Measurements from ENCODE around the gene JPH4. TPM values are rescaled to one million over a fixed set of nuclear protein-coding genes. Genes with fewer than 3 reads are reported as not detected.

The JPH4 gene
- total RNA-seq, 2 donors from 2014 or later: 0.52 to 0.99 TPM

GRCh38 chr14:23518709-23519108 is 59.9 kb downstream of the JPH4 start:
- no peak for DNase-seq
- H3K27ac ChIP-seq: no peak overlapping the region

More at GRCh38 chr14:23518709-23519108, 59.9 kb downstream of the JPH4 start:
- intact Hi-C loops (cut with DNase I): no loop called here
- Histone ChIP-seq H3K27me3 (no peaks in the 10 kb centered on the region), H3K36me3 (replicated peaks in 1 of 2; ENCODE audit: insufficient read depth in 1 of 2, low read depth in 2 of 2) (no peaks in the 10 kb centered on the region), H3K4me1 (no peaks in the 10 kb centered on the region), H3K4me3 (no peak overlapping the region), H3K9me3 (no peaks in the 10 kb centered on the region)
- ATAC-seq: no peak
- 79 to 88% methylated on average over 4 of the region's 4 CpGs for WGBS, 2 donors
- TF ChIP-seq POLR2A (IDR thresholded peaks at IDR 0.05) (no peak), CTCF (IDR thresholded peaks at IDR 0.05) (no peak)

Other genes starting within 250 kb of the JPH4 start
- gene SLC22A17, start 225.9 kb downstream of the JPH4 start, total RNA-seq: 10 to 100 TPM; 20.8 to 36.6 TPM
- 1 to 10 TPM in 1 of 2 donors, under 1 TPM in 1; 0.99 to 1.3 TPM for gene EFS, start 213.6 kb downstream of the JPH4 start, total RNA-seq
- not detected for gene IL25, start 206.0 kb downstream of the JPH4 start, total RNA-seq
- not detected for gene CMTM5, start 201.7 kb downstream of the JPH4 start, total RNA-seq
- gene MYH6, start 170.5 kb downstream of the JPH4 start, total RNA-seq: 1 to 10 TPM in 1 of 2 donors, under 1 TPM in 1; 0.26 to 1.6 TPM
- 1 to 10 TPM in 1 of 2 donors, under 1 TPM in 1; 0.52 to 2.0 TPM for gene MYH7, start 143.1 kb downstream of the JPH4 start, total RNA-seq
- 10 to 100 TPM; 29.0 to 31.6 TPM for gene NGDN, start 109.1 kb downstream of the JPH4 start, total RNA-seq
- 1 to 10 TPM in 1 of 2 donors, under 1 TPM in 1; 0.33 to 1.6 TPM for gene ZFHX2, start 27.0 kb downstream of the JPH4 start, total RNA-seq
- 10 to 100 TPM; 11.7 to 43.2 TPM for gene THTPA, start 22.5 kb downstream of the JPH4 start, total RNA-seq
- gene AP1G2, start 11.0 kb downstream of the JPH4 start, total RNA-seq: 100 to 1,000 TPM; 150 to 237 TPM
- gene DHRS2, start 57.6 kb upstream of the JPH4 start, total RNA-seq: 1 to 10 TPM; 1.3 to 3.3 TPM

All from body of pancreas (tissue), 4 donors.